COLO829 (cell line): ENCODE results near the gene EPB41L2.

ENCODE experiments used
- DNase-seq: peaks from one replicate; pipeline ENCODE4 v3.0.0; 2012; ENCODE audit warnings: low spot score

The EPB41L2 gene

GRCh38 chr6:130865793-130866192 is 197.3 kb downstream of the EPB41L2 start:
- DNase-seq, result no peak

- DNase-seq, result no peak
Observed at GRCh38 chr6:130864344-130864743, 198.7 kb downstream of the EPB41L2 start.

- no peak for DNase-seq
Observed at GRCh38 chr6:130863415-130864230, 199.4 kb downstream of the EPB41L2 start.

- DNase-seq, result no peak
Observed at GRCh38 chr6:130862370-130862769, 200.7 kb downstream of the EPB41L2 start.

GRCh38 chr6:130859161-130859867 is 203.7 kb downstream of the EPB41L2 start:
- no peak for DNase-seq

- no peak for DNase-seq
Observed at GRCh38 chr6:130858498-130859160, 204.4 kb downstream of the EPB41L2 start.

GRCh38 chr6:130858054-130858453 is 205.0 kb downstream of the EPB41L2 start:
- DNase-seq, result no peak

GRCh38 chr6:130853555-130854183 is 209.4 kb downstream of the EPB41L2 start:
- DNase-seq, result no peak

- no peak for DNase-seq
Observed at GRCh38 chr6:130852844-130853554, 210.0 kb downstream of the EPB41L2 start.

- DNase-seq, result no peak
Observed at GRCh38 chr6:130851026-130851425, 212.0 kb downstream of the EPB41L2 start.

- DNase-seq, result no peak
Observed at GRCh38 chr6:130849594-130849993, 213.5 kb downstream of the EPB41L2 start.

- DNase-seq, result no peak
Observed at GRCh38 chr6:130848945-130849344, 214.1 kb downstream of the EPB41L2 start.

- DNase-seq, result no peak
Observed at GRCh38 chr6:130847001-130847910, 215.8 kb downstream of the EPB41L2 start.

- DNase-seq, result no peak
Observed at GRCh38 chr6:130846501-130846900, 216.5 kb downstream of the EPB41L2 start.

- DNase-seq, result peak; percentile 45
Observed at GRCh38 chr6:130843575-130844320, 219.3 kb downstream of the EPB41L2 start.

- DNase-seq, result no peak
Observed at GRCh38 chr6:130841128-130841728, 221.8 kb downstream of the EPB41L2 start.

GRCh38 chr6:130840050-130840449 is 223.0 kb downstream of the EPB41L2 start:
- DNase-seq, result no peak

- DNase-seq, result no peak
Observed at GRCh38 chr6:130839379-130839778, 223.7 kb downstream of the EPB41L2 start.

GRCh38 chr6:130838951-130839350 is 224.1 kb downstream of the EPB41L2 start:
- DNase-seq, result no peak
